NT2/D1 (cell line): ENCODE results near the gene FAM24B.

Experiments used
- DNase-seq: peaks from one replicate; pipeline ENCODE4 v3.0.0-alpha.2; 2011; ENCODE audit warnings: low read depth, low spot score
- H3K27me3 ChIP-seq: 2 replicates; pipeline ENCODE4 v1.6.0; 2011; ENCODE audit warnings: mild to moderate bottlenecking; ENCODE audit not compliant: insufficient read length, insufficient read depth
- H3K36me3 ChIP-seq: 2 replicates; pipeline ENCODE4 v1.6.1; 2011; ENCODE audit warnings: mild to moderate bottlenecking, low read length, mixed read lengths; ENCODE audit not compliant: insufficient read depth, insufficient read length
- H3K4me1 ChIP-seq: 2 replicates; pipeline ENCODE4 v1.5.1; 2011; ENCODE audit not compliant: insufficient read depth, insufficient read length
- H3K4me3 ChIP-seq: 2 replicates; pipeline ENCODE4 v1.5.1; 2011; ENCODE audit warnings: low read depth; ENCODE audit not compliant: insufficient read length
- H3K9ac ChIP-seq: 2 replicates; pipeline ENCODE4 v1.6.0; 2011; ENCODE audit warnings: low read depth; ENCODE audit not compliant: insufficient read length
- H3K9me3 ChIP-seq: 2 replicates; pipeline ENCODE4 v1.5.1; 2011; ENCODE audit warnings: mild to moderate bottlenecking, low read length; ENCODE audit not compliant: insufficient read depth
- SUZ12 ChIP-seq: IDR thresholded peaks from 2 replicates; pipeline ENCODE4 v1.6.1; 2011; ENCODE audit not compliant: insufficient read length, insufficient read depth; ENCODE audit errors: extremely low read depth
- YY1 ChIP-seq: IDR thresholded peaks from 2 replicates; pipeline ENCODE4 v1.6.1; 2011; ENCODE audit not compliant: insufficient read length, insufficient read depth
- ZNF274 ChIP-seq: IDR thresholded peaks from 2 replicates; pipeline ENCODE4 v1.6.1; 2011; ENCODE audit warnings: mild to moderate bottlenecking, low read depth, low read length

Gene FAM24B

DNA sequence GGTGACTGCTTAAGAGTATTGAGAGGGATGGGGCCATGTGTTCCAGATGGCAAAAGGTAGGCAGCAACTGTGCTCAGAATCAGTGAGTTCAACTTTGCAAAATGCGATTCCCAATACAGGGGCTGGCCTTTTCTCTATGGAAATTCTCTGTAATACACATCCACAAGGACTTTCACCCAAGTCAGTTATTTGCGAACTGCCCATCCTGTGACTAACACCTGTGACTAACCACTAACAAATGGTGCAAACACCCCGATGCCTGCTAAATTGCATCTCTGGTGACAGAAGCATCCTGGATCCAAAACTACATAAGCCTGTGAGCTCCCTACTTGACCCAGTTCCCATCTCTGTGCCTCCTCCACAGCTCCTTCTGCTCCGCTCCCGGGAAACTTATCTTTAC is 24.7 kb downstream of the FAM24B start:
- Histone ChIP-seq H3K4me1 (no peaks in the 10 kb centered on the region), H3K9me3 (no peaks in the 10 kb centered on the region), H3K36me3 (no peaks in the 10 kb centered on the region), H3K27me3 (no peaks in the 10 kb centered on the region), H3K9ac (no peak overlapping the region), H3K4me3 (no peak overlapping the region)
- TF ChIP-seq YY1 (no peak), SUZ12 (no peak), ZNF274 (no peak)
- no peak for DNase-seq

DNA sequence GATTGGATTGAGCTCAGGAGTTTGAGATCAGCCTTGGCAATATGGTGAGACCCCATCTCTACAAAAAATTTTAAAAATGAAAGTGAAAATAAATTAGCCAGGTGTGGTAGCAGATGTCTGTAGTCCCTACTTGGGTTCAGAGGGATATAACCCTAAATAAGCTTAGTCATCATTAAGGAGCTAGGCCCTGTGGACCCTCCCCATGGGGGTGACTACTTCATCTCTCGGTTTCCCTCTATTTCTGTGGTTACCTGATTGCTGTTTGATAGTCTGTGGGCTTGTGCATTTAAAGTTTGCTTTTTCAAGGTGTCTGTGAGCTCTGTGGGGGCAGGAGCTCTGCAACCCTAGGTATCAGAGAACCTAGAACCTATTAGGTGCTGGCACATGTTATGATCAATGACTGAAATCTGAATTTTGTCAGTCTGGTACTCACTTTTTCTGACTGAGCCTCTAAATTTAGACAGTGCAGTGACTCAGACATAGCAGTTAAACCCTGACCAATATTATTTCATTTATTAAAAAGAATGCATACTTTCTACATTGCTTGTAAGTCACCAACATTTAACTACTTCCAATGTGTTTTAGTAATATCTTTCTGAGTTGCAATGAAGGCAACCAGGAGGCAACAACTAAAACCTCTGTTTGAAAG is 25.6 kb downstream of the FAM24B start:
- H3K36me3 ChIP-seq: no peaks in the 10 kb centered on the region
- TF ChIP-seq YY1: no peak
- TF ChIP-seq ZNF274: no peak
- no peak for TF ChIP-seq SUZ12
- no peaks in the 10 kb centered on the region for H3K4me1 ChIP-seq
- H3K4me3 ChIP-seq: no peak overlapping the region
- H3K9ac ChIP-seq: no peak overlapping the region
- H3K9me3 ChIP-seq: no peaks in the 10 kb centered on the region
- no peaks in the 10 kb centered on the region for H3K27me3 ChIP-seq
- no peak for DNase-seq

DNA sequence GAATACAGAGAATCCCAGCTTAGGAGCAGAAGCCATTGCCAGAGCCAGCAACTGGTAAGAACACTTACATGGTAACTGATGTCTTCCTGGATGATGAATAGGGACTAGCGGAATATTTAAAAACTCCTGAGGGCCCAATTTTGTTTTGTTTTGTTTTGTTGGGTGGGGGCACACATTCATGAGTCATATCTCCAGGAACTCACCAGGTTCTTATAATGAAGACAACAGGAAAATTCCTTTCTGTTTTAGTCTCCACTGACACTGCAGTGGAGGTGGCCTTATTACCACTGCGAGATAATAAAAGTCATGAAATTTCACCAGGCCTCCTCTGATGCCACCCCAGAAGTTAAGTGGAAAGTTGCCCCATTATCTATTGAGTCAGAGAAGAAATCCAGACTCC is 27.1 kb downstream of the FAM24B start:
- no peaks in the 10 kb centered on the region for H3K4me1 ChIP-seq
- no peak overlapping the region for H3K4me3 ChIP-seq
- no peak for DNase-seq
- no peaks in the 10 kb centered on the region for H3K27me3 ChIP-seq
- H3K36me3 ChIP-seq: no peaks in the 10 kb centered on the region
- no peak for TF ChIP-seq ZNF274
- no peak for TF ChIP-seq YY1
- TF ChIP-seq SUZ12: no peak
- H3K9me3 ChIP-seq: no peaks in the 10 kb centered on the region
- H3K9ac ChIP-seq: no peak overlapping the region

DNA sequence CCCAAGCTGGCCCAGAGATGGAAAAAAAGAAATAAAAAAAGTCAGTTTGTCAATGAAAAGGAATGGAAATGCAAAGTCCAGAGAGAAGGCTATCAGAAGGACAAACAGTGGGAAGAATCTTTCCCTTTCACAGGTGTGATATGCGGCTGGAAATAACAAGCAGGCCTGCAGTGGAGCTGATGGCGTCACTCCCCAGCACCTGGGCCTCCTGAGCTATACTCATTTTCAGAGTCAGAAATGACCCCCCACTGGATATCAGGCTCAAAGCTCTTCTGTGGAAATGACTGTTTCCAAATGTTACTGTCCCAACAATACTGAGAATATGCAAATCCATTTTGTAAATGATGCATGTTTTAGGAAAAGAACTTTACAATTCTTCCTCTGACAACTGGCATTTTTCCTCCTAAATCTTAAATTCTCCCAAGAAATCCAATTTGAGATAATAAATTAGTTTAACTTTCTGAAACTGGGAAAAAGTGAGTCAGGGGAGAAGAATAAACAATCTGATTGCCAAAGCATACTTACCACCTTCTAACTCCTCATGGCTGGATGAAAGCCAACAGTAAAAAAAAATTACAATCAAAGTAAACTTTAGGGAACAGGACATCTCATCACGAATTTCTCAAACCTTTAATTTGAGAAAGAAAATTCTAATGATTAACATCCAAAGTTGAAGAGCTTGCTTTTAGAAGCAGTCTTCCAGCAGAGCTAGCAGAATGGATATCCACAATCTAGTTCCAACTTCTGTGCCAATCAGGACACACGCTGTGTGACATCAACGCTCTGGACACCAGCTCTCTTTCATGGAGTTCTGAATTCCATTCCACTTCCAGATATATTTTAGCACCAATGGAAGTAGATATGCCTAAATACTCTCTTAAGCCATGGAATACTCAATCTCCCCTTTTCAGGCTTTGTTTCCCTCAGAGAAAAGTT is 28.4 kb downstream of the FAM24B start:
- Histone ChIP-seq H3K27me3 (no peaks in the 10 kb centered on the region), H3K36me3 (no peaks in the 10 kb centered on the region), H3K4me3 (no peak overlapping the region), H3K9me3 (no peaks in the 10 kb centered on the region), H3K4me1 (no peaks in the 10 kb centered on the region), H3K9ac (no peak overlapping the region)
- no peak for DNase-seq
- no peak for TF ChIP-seq SUZ12
- no peak for TF ChIP-seq ZNF274
- no peak for TF ChIP-seq YY1

DNA sequence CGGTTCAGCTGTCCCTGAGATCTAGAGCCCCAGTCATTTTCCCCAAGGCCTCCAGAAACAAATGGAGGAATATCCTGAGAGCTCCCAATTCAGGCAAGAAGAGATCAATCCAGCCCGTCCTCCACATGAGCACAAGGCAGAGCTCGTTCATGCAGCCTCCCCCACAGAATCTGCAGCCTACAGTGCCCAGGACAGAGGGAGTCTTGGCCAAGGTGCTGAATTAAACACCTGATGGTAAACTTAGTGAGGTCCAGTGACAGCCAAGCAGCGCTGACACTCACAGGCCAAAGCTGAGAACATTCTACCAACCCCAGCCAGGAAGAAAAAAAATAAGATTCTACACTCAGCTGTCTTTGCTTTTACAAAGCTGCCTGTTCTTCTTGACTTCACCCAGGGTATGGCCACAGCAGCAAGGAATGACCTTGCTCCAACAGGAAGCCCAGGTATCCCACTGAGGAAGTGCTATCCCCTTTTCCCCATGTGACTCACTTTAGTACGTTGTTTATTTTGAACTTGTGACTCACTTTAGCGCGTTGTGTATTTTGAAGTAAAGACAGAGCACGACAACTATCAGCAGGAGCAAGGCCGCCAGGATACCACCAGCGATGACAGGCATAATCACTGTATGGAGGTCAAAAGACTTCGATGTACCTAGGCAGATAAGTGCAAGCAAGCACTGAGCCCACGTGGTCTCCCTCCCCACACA is 29.3 kb downstream of the FAM24B start:
- no peaks in the 10 kb centered on the region for H3K9me3 ChIP-seq
- H3K9ac ChIP-seq: no peak overlapping the region
- H3K4me3 ChIP-seq: no peak overlapping the region
- TF ChIP-seq ZNF274 (no peak), SUZ12 (no peak), YY1 (no peak)
- no peak for DNase-seq
- H3K27me3 ChIP-seq: no peaks in the 10 kb centered on the region
- H3K4me1 ChIP-seq: no peaks in the 10 kb centered on the region
- H3K36me3 ChIP-seq: no peaks in the 10 kb centered on the region

DNA sequence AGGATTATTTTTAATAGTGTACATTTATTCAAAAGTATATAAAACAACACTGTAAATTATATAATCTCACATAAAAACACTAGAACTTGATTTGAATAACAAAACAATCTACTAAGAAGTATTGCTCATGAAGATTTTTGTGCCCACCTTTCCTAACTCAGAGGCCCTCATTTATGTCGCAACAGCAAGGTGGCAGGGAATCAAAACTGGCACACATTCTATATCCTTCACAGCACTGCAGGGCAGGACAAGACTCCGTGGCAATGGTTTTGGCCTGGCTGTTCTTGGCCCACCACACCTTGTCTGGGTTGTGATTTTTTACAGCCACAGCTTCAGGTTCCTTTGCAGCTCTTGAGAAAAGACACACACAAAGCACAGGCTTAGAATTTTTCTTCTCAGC is 30.3 kb downstream of the FAM24B start:
- H3K9ac ChIP-seq: no peak overlapping the region
- H3K4me3 ChIP-seq: no peak overlapping the region
- TF ChIP-seq SUZ12 (no peak), ZNF274 (no peak), YY1 (no peak)
- H3K27me3 ChIP-seq: no peaks in the 10 kb centered on the region
- no peaks in the 10 kb centered on the region for H3K9me3 ChIP-seq
- DNase-seq: no peak
- H3K4me1 ChIP-seq: no peaks in the 10 kb centered on the region
- no peaks in the 10 kb centered on the region for H3K36me3 ChIP-seq
